ENCODE data around the gene XPO5.

GRCh38 chr6:43524483-43524961 lies 51.3 kb downstream of the XPO5 start:
- TF ChIP-seq POLR2A (IDR thresholded peaks at IDR 0.05) (no peak), CTCF (IDR thresholded peaks at IDR 0.05) (no peak)
